Measurements from ENCODE around the gene PCCA. TPM values are rescaled to one million over a fixed set of nuclear protein-coding genes. Genes with fewer than 3 reads are reported as not detected.
"Not testable (repeated sequence)": the region's sequence is repeated elsewhere in the genome, so short reads cannot be mapped to it uniquely, and the experiment has no call there.

Gene PCCA
- total RNA-seq, 1 donor from 2014 or later, result 66.8 TPM

DNA sequence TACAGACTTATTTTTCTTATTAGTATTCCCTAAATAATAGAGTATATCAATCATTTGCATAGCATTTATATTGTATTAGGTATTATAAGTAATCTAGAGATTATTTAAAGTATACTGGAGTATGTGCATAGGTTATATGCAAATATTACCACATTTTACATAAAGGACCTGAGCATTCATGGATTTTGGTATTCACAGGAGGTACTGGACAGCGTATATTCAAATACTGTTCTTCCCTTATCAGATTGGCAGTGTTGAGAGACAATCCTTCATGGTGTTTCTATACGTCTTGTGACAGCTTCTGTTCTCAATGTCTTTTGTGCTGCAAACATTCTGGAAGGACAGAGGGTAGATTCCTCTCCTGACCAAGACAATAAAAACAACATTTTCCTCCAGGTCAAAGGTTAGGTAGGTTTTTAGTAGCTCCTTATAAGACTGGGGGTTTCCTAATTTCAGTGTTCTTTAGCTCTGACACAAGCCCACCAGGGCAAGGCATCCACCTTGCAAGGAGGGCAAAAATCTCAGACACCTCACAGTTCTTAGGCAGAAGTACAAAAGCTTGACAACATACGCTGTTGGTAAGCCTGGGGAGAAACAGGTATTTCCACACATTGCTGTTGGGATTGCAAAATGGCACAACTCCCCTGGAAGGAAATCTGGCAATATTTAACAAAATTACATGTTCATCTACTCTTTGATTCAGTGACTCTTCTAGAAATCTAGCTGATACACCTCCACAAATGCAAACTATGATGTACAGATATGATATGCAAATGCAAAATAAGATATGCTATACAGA lies 20.6 kb upstream of the PCCA start:
- no peaks in the 10 kb centered on the region for H3K36me3 Mint-ChIP-seq (ENCODE audit: unreplicated experiment)
- H3K27me3 Mint-ChIP-seq (ENCODE audit: unreplicated experiment), result no peaks in the 10 kb centered on the region

GRCh38 chr13:100069278-100069677 lies 19.6 kb upstream of the PCCA start:
- Mint-ChIP-seq H3K27ac (ENCODE audit: unreplicated experiment) (no peak overlapping the region), H3K4me3 (ENCODE audit: unreplicated experiment) (no peak overlapping the region), H3K9me3 (ENCODE audit: unreplicated experiment) (no peaks in the 10 kb centered on the region), H3K27me3 (ENCODE audit: unreplicated experiment) (no peaks in the 10 kb centered on the region), H3K4me1 (ENCODE audit: low read depth, unreplicated experiment) (no peaks in the 10 kb centered on the region), H3K36me3 (ENCODE audit: unreplicated experiment) (no peaks in the 10 kb centered on the region)
- DNase-seq, result no peak
- TF ChIP-seq CTCF (IDR thresholded peaks at IDR 0.05; ENCODE audit: partially characterized antibody, unreplicated experiment), result no peak

More for the DNA sequence above, 20.6 kb upstream of the PCCA start:
- Mint-ChIP-seq H3K27ac (ENCODE audit: unreplicated experiment) (no peak overlapping the region), H3K9me3 (ENCODE audit: unreplicated experiment) (no peaks in the 10 kb centered on the region), H3K4me1 (ENCODE audit: low read depth, unreplicated experiment) (no peaks in the 10 kb centered on the region), H3K4me3 (ENCODE audit: unreplicated experiment) (no peak overlapping the region)
- no peak for DNase-seq
- TF ChIP-seq CTCF (IDR thresholded peaks at IDR 0.05; ENCODE audit: partially characterized antibody, unreplicated experiment), result no peak

GRCh38 chr13:100075700-100076587 lies 12.9 kb upstream of the PCCA start:
- TF ChIP-seq CTCF (IDR thresholded peaks at IDR 0.05; ENCODE audit: partially characterized antibody, unreplicated experiment), result no peak
- no peaks in the 10 kb centered on the region for H3K36me3 Mint-ChIP-seq (ENCODE audit: unreplicated experiment)
- H3K9me3 Mint-ChIP-seq (ENCODE audit: unreplicated experiment), result peaks cover 2% of the 10 kb centered on the region
- H3K27me3 Mint-ChIP-seq (ENCODE audit: unreplicated experiment), result no peaks in the 10 kb centered on the region
- H3K27ac Mint-ChIP-seq (ENCODE audit: unreplicated experiment), result no peak overlapping the region
- no peaks in the 10 kb centered on the region for H3K4me1 Mint-ChIP-seq (ENCODE audit: low read depth, unreplicated experiment)
- DNase-seq, result no peak
- no peak overlapping the region for H3K4me3 Mint-ChIP-seq (ENCODE audit: unreplicated experiment)

DNA sequence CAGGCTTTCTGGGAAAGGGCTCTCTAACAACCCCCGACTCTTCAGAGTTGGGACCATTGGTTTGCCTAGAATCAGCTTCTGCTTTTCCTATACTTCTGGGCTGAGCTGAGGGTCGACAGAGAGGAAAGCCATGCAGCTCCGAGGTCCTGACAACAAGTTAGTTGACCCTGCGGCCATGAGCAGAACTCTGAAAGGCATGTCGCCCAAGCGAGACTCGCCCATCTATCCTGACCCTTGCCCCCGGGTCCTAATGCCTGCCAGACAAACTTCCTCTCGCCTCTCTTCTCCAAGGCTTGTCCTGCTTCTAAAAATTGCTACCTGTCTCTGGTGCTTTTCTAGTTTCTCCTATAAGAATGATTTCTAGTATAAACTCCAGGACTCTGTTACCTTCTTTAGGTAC lies 9.9 kb upstream of the PCCA start:
- H3K36me3 Mint-ChIP-seq (ENCODE audit: unreplicated experiment); H3K9me3 Mint-ChIP-seq (ENCODE audit: unreplicated experiment); H3K27me3 Mint-ChIP-seq (ENCODE audit: unreplicated experiment); H3K27ac Mint-ChIP-seq (ENCODE audit: unreplicated experiment); H3K4me1 Mint-ChIP-seq (ENCODE audit: low read depth, unreplicated experiment); DNase-seq; H3K4me3 Mint-ChIP-seq (ENCODE audit: unreplicated experiment): not testable (repeated sequence)

- not testable (repeated sequence) for H3K36me3 Mint-ChIP-seq (ENCODE audit: unreplicated experiment); H3K27ac Mint-ChIP-seq (ENCODE audit: unreplicated experiment); DNase-seq; H3K4me3 Mint-ChIP-seq (ENCODE audit: unreplicated experiment); H3K4me1 Mint-ChIP-seq (ENCODE audit: low read depth, unreplicated experiment); H3K27me3 Mint-ChIP-seq (ENCODE audit: unreplicated experiment); H3K9me3 Mint-ChIP-seq (ENCODE audit: unreplicated experiment)
These were observed 5.5 kb upstream of the PCCA start for GRCh38 chr13:100083401-100083800.

DNA sequence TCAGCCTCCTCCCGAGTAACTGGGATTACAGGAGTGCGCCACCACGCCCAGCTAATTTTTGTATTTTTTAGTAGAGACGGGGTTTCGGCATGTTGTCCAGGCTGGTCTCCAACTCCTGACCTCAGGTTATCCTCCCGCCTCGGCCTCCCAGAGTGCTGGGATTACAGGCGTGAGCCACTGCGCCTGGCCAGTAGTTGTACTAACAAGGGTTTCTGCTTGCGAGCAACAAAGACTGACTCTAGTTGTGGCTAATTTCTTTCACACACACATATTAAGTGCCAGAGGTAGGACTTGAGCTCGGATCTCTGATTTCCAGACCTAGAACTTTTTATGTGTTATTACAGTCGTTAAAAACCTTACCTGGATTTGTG lies 635 bp upstream of the PCCA start:
- no peak for TF ChIP-seq CTCF (IDR thresholded peaks at IDR 0.05; ENCODE audit: partially characterized antibody, unreplicated experiment)
- Mint-ChIP-seq H3K9me3 (ENCODE audit: unreplicated experiment) (peaks cover 1% of the 10 kb centered on the region), H3K36me3 (ENCODE audit: unreplicated experiment) (no peaks in the 10 kb centered on the region), H3K4me3 (ENCODE audit: unreplicated experiment) (peak overlapping the region; percentile 91), H3K27ac (ENCODE audit: unreplicated experiment) (peak overlapping the region; percentile 56), H3K4me1 (ENCODE audit: low read depth, unreplicated experiment) (peaks cover 12% of the 10 kb centered on the region), H3K27me3 (ENCODE audit: unreplicated experiment) (peaks cover 3% of the 10 kb centered on the region)
- DNase-seq, result no peak

Measured in glutamatergic neuron (in vitro differentiated cells).